CD4-positive, alpha-beta T cell treated with Interleukin-4 for 1 hour (primary cell): ENCODE measurements around the gene REN.

Source experiments
- DNase-seq, 2 donors: peaks; one replicate each; pipeline ENCODE4 v3.0.0-alpha.2; 2020 to 2022

The REN gene

GRCh38 chr1:204166219-204166618 lies at the start of gene REN:
REN (minus strand) TSS chr1:204166337; CDS start chr1:204166293, 44 bp downstream.
- no peak for DNase-seq

DNA sequence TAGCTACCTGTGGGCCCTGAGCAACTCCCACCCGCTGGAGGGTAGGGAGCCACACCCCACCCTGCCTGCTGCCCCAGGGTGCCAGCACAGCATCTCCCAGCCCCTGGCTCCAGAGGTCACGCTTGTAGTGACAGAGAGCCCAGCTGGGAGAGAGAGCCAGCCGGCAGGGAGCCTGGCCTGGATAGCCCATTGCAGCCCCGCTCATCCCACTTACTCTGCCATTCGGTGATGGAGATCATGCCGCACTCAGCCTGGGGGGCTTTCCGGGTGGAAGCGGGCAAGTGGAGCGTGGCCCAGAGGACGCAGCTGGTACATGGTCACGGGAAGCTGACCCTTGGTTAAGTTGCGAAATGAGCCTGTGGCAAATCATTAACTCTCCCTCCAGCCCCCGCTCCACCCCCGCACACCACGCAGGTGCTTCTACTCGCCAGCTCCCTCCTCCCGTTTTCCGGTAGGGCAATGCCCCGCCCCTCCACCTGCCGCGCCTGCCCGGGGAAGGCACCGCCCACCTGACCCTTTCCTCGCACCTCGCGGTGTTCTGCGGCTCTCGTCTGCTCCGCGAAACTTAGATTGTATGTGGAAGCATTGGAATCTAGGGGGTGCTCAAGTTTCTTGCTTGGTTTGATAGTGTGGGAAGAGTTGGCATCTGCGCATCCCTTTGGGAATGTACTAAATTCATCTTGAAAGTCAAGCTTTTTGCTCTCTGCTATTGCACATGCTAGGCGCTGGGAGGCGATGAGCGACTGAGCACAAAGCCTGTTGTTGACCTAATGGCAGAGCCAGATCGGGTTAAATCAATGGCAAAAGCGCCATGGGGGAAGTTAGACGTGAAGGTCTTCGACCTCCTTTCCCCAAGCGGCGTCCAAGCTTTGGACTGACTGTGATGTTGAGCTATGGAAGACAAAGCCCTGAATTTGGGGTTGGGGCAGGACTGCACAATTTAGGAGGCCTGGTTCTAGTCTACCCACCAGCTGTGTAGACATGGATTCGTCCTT lies 47.8 kb upstream of the REN start, which contains the start of gene GOLT1A:
TSS of gene GOLT1A (minus strand) at position 321 of the 995 bp plus-strand sequence. CDS start at position 239, 82 bp downstream.
- peak; percentile 24 to 29 for DNase-seq

DNA sequence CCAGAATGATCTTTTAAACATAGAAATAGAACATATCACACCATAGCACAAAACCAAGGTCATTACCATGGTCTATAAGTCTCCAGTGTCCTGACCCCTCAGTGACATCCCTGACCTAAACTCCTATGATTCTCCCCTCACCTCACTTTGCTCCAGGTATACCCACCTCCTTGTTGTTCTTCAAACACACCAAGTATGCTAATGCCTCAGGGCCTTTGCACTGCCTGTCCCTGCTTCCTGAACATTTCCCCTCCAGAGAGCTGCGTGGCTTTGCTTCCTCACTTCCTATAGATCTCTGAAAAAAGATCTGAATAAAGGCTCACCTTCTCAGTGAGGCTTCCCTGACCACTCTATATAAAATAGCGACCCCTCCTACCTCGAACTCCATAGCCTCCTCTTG lies 46.6 kb upstream of the REN start:
- DNase-seq, result no peak

GRCh38 chr1:204211046-204211445 lies 44.9 kb upstream of the REN start:
- no peak for DNase-seq

GRCh38 chr1:204207136-204207616 lies 41.0 kb upstream of the REN start:
- peak; percentile 57 to 62 for DNase-seq

- no peak for DNase-seq
Observed at GRCh38 chr1:204206121-204206520, 40.0 kb upstream of the REN start.

GRCh38 chr1:204205486-204205885 lies 39.3 kb upstream of the REN start:
- no peak for DNase-seq

- no peak for DNase-seq
Observed at GRCh38 chr1:204204944-204205343, 38.8 kb upstream of the REN start.

GRCh38 chr1:204203206-204203767 lies 37.1 kb upstream of the REN start:
- DNase-seq, result no peak

DNA sequence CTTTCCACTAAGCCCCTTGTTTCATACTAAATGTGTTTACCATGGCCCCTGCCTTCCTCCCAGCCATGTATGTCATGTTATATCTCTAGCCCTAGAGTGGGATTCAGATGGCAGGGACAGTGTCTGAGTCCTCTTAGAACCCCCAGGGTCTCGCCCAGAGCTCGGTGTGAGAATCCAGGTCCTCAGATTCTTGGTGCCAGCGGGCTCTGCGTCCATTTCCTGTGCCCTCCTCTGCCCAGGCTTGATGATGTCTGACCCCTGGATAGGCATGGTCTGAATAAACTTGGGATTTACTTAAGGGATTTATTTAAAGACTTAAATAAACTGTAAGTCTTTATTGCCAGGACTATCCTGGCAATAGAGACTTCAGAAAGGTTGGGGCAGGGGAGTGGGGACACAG lies 36.3 kb upstream of the REN start:
- DNase-seq, result no peak

GRCh38 chr1:204201348-204202040 lies 35.4 kb upstream of the REN start:
- DNase-seq, result no peak

GRCh38 chr1:204199579-204199978 lies 33.4 kb upstream of the REN start:
- DNase-seq, result no peak

- DNase-seq, result no peak
Observed at GRCh38 chr1:204198348-204199340, 32.5 kb upstream of the REN start.

DNA sequence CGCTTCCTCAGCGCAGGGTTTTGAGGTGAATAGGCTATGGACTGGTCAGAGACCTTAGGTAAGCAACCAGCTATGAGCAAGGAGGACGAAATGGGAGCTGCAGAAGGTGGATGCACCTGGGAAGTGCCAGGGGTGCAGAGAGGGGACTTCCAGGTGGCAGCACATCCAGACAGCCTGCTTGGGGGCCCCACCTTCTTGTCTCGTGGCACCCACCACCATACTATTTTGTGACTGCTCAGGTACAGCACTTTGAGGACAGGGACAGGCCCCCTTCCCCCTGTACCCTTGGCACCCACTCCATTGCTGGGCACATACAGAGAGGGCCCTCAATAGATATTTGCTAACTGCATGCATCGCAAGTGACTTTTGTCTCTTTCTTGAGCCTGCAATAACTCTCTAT lies 30.9 kb upstream of the REN start:
- no peak for DNase-seq

DNA sequence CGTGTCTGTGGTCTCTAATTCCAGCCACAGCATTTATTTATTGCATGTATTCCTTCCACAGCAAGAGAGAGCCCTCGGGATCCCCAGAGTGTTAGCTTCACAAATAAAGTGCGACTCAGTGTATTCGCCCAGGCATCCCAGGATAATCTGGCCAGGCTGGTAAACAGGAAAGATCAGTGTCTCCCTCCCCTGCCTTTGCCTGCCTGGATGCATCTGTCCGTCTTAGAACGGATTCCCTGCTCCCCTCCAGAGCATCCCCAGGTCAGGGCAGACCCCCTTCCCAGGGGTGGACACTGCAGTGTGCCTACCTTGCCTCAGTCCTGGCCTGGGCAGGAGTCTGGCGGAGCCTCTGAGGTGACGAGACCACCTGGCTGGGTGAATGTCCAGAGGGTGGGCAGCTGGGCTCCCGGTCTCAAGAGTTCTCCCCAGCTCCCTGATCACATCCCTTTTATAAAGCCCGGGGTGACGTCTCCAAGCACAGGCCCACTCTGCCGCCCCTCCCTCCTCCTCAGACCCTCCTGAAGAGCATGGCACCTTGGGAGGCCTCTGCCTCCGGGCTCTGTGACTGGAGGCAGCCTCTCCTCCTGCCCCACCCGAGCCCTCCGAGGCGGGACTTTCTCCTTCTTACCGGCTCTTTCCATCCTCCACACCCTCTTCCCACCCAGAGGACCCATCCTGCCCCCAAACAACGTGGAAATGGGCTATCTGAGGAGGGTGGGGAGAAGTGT lies 30.1 kb upstream of the REN start, which contains the start of gene KISS1:
TSS of gene KISS1 (minus strand) at position 424 of the 728 bp plus-strand sequence. CDS start 3,615 bp downstream, outside the sequence.
- DNase-seq, result no peak

DNA sequence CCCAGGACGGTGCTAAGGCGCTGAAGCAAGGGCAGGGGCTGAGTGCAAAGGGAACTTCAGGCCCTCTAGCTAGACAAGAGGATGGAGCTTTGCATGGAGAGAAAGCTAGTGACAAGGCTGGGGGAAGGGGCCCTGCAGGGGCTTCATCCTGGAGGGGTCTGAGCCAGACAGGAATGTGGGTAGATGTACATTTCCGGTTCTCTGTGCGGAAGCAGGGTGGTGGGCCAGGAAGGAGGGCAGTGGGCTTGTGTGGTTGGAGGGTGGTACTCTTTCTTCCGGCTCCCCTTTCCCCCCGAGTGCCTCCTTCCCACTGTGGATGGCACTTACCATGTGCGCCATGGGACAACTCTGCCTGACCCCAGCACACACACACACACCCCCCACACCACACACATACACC lies 28.6 kb upstream of the REN start:
- DNase-seq, result no peak

GRCh38 chr1:204194080-204194479 lies 27.9 kb upstream of the REN start:
- no peak for DNase-seq

DNA sequence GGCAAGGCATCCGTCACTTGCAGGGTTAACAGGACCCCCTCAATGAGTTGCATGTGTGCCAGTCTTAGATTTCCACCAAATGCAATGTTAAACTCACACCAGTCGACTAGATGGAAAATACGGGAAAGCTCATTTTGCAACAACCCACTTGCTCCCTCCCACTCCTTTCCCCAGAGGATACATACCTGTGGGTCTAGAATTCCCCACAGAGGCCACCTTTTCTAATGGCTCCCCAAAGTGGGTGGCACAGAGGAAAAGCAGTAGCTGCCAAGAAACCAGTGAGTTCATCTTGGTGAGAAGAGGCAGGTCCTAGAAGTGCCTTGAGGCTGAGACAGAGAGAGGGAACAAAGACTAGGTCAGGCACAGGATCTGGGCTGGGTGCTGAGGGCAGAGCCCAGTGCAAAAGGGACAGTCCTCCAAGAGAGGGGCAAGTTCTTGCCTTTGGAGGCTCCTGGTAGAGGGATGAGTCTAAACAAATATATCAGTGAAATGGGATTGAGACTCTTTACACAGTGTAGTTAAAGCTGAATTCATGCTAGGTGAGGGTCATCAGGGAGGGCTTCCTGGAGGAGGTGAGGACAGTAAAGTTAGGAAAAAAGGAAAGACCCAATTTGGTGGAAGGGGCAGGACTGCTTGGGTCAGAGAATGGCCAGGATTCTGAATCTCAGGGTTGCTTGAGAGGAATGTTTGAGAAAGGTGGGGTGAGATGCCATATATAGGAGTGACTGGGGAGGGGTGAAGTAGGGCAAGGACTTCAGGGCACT lies 26.6 kb upstream of the REN start:
- no peak for DNase-seq

- DNase-seq, result no peak
Observed at GRCh38 chr1:204192046-204192445, 25.9 kb upstream of the REN start.

GRCh38 chr1:204191456-204191855 lies 25.3 kb upstream of the REN start:
- DNase-seq, result no peak
